PC-9 (cell line): ENCODE results near the gene WDR27. TPM values are rescaled to one million over a fixed set of nuclear protein-coding genes. Genes with fewer than 3 reads are reported as not detected.

Source experiments
- BruUV-seq: library from RNA; stranded (reverse); fragments of 400-500 nt; replicated peaks from 2 replicates; lab custom pipeline; 2021; lab: Mats Ljungman, UMichigan
- CTCF ChIA-PET: fragments of 300-600 bp; sonication (Branson Sonifier 250); formaldehyde crosslinking; loops from one replicate; lab custom pipeline; 2022; ENCODE audit warnings: antibody characterized with exemption; lab: Charles Lee
- POLR2A ChIA-PET: fragments of 300-600 bp; sonication (Branson Sonifier 250); formaldehyde crosslinking; loops from one replicate; lab custom pipeline; 2022; ENCODE audit warnings: antibody characterized with exemption; ENCODE audit not compliant: unreplicated experiment; lab: Charles Lee
- DNase-seq, 2 experiments: peaks; one replicate each; pipeline versions ENCODE4 v3.0.0 to v3.0.0-alpha.2; 2015 to 2022; ENCODE audit warnings: mixed read lengths in 1 of 2
- H2AFZ ChIP-seq: fragments of 200-600 bp; sonication (generic); 2 replicates; pipeline ENCODE4 v1.8.1; 2017; ENCODE audit warnings: antibody characterized with exemption
- H3F3A ChIP-seq: fragments of 200-600 bp; sonication (generic); 2 replicates; pipeline ENCODE4 v1.8.1; 2017; ENCODE audit warnings: antibody characterized with exemption, mild to moderate bottlenecking, low read depth; ENCODE audit not compliant: insufficient read depth
- H3K27ac ChIP-seq: fragments of 200-600 bp; sonication (generic); 2 replicates; pipeline ENCODE4 v1.6.1; 2016; ENCODE audit warnings: mixed run types
- H3K27me3 ChIP-seq: fragments of 200-600 bp; sonication (generic); 2 replicates; pipeline ENCODE4 v1.6.1; 2016; ENCODE audit warnings: low read depth, mixed run types; ENCODE audit not compliant: insufficient read depth
- H3K36me3 ChIP-seq: fragments of 200-600 bp; sonication (generic); 2 replicates; pipeline ENCODE4 v1.6.1; 2016; ENCODE audit warnings: low read depth, mixed run types
- H3K4me1 ChIP-seq: fragments of 200-600 bp; sonication (generic); replicated peaks from 2 replicates; pipeline ENCODE4 v1.6.1; 2016; ENCODE audit warnings: mixed run types; ENCODE audit not compliant: insufficient read depth
- H3K4me2 ChIP-seq: fragments of 200-600 bp; sonication (generic); 2 replicates; pipeline ENCODE4 v1.6.1; 2017; ENCODE audit warnings: mixed run types
- H3K4me3 ChIP-seq: fragments of 200-600 bp; sonication (generic); 2 replicates; pipeline ENCODE4 v1.6.1; 2016; ENCODE audit warnings: mixed run types
- H3K79me2 ChIP-seq: fragments of 200-600 bp; sonication (generic); 2 replicates; pipeline ENCODE4 v1.6.1; 2017; ENCODE audit warnings: low read depth, mixed run types
- H3K9me2 ChIP-seq: fragments of 200-600 bp; sonication (generic); 2 replicates; pipeline ENCODE4 v1.8.1; 2017; ENCODE audit warnings: mild to moderate bottlenecking; ENCODE audit not compliant: insufficient read depth
- H3K9me3 ChIP-seq: fragments of 200-600 bp; sonication (generic); 2 replicates; pipeline ENCODE4 v1.8.1; 2016; ENCODE audit warnings: low read depth; ENCODE audit not compliant: insufficient read depth
- H4K20me1 ChIP-seq: fragments of 200-600 bp; sonication (generic); 2 replicates; pipeline ENCODE4 v1.8.1; 2017; ENCODE audit not compliant: insufficient read depth
- CTCF ChIP-seq: fragments of 200-600 bp; sonication (generic); conservative IDR thresholded peaks from 2 replicates; pipeline ENCODE4 v1.6.1; 2017; ENCODE audit warnings: mixed run types, antibody characterized with exemption, mild to moderate bottlenecking, moderate library complexity
- EZH2 ChIP-seq: fragments of 200-600 bp; sonication (generic); IDR thresholded peaks from 2 replicates; pipeline ENCODE4 v1.8.0; 2017; ENCODE audit warnings: antibody characterized with exemption, low read depth
- intact Hi-C: fragments of 100-400 bp; cut with micrococcal nuclease; formaldehyde crosslinking; loops from one replicate; pipeline ENCODE4 v1.10.0; 2022; ENCODE audit not compliant: unreplicated experiment
- total RNA-seq: library from RNA; stranded (reverse); gene quantifications from 2 replicates; pipeline ENCODE4 v1.2.3, GENCODE V29; 2021

WDR27 gene
- total RNA-seq, 1 experiment from 2014 or later, result 54.2 TPM

GRCh38 chr6:169498916-169499513 lies 202.8 kb downstream of the WDR27 start:
- Histone ChIP-seq H3K4me2 (no peak overlapping the region), H3F3A (no peaks in the 10 kb centered on the region), H3K9me2 (no peaks in the 10 kb centered on the region), H4K20me1 (no peaks in the 10 kb centered on the region), H3K9me3 (no peaks in the 10 kb centered on the region), H3K4me3 (no peak overlapping the region), H3K4me1 (no peaks in the 10 kb centered on the region), H3K79me2 (no peaks in the 10 kb centered on the region), H3K36me3 (no peaks in the 10 kb centered on the region), H3K27ac (no peak overlapping the region), H2AFZ (no peak overlapping the region), H3K27me3 (no peaks in the 10 kb centered on the region)
- TF ChIP-seq EZH2, result no peak
- no peak for TF ChIP-seq CTCF
- POLR2A ChIA-PET, result no interaction called here
- CTCF ChIA-PET, result no interaction called here
- intact Hi-C loops, result no loop called here
- BruUV-seq, result no TSS peak
- no peak for DNase-seq

DNA sequence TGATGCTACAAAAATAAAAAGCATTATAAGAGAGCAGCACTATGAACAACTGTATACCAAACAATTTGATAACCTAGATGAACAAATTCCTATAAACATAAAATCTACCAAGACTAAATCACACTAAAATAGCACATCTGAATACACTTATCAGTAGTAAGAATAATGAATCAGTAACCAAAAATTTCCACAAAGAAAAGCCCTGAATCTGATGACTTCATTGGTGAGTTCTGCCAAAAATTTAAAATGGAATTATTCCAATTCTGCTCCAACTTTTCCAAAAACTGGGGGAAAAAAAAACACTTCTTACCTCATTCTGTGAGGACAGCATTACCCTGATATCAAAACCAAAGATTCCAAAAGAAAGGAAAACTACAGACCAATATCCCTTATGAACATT lies 206.2 kb downstream of the WDR27 start:
- Histone ChIP-seq H3K27ac (no peak overlapping the region), H3K9me3 (no peaks in the 10 kb centered on the region), H3F3A (no peaks in the 10 kb centered on the region), H4K20me1 (no peaks in the 10 kb centered on the region), H3K4me1 (no peaks in the 10 kb centered on the region), H3K9me2 (no peaks in the 10 kb centered on the region), H3K4me3 (no peak overlapping the region), H3K79me2 (no peaks in the 10 kb centered on the region), H3K4me2 (no peak overlapping the region), H3K27me3 (no peaks in the 10 kb centered on the region), H3K36me3 (no peaks in the 10 kb centered on the region), H2AFZ (no peak overlapping the region)
- ChIA-PET CTCF (no interaction called here), POLR2A (no interaction called here)
- intact Hi-C loops, result no loop called here
- no peak for DNase-seq
- no TSS peak for BruUV-seq
- TF ChIP-seq EZH2 (no peak), CTCF (no peak)

GRCh38 chr6:169494038-169494437 lies 207.8 kb downstream of the WDR27 start:
- Histone ChIP-seq H3K9me3 (no peaks in the 10 kb centered on the region), H3K4me1 (no peaks in the 10 kb centered on the region), H3K27me3 (no peaks in the 10 kb centered on the region), H3K9me2 (no peaks in the 10 kb centered on the region), H3K27ac (no peak overlapping the region), H3K4me2 (no peak overlapping the region), H3K79me2 (no peaks in the 10 kb centered on the region), H2AFZ (no peak overlapping the region), H4K20me1 (no peaks in the 10 kb centered on the region), H3F3A (no peaks in the 10 kb centered on the region), H3K36me3 (no peaks in the 10 kb centered on the region), H3K4me3 (no peak overlapping the region)
- ChIA-PET POLR2A (no interaction called here), CTCF (no interaction called here)
- BruUV-seq, result no TSS peak
- TF ChIP-seq CTCF (no peak), EZH2 (no peak)
- no peak for DNase-seq
- intact Hi-C loops, result no loop called here
